Stimulated activated CD8-positive, alpha-beta memory T cell treated with anti-CD3 and anti-CD28 coated beads, Interleukin-4, amount 100 ng/mL, for 4 hours (primary cell): ENCODE results near the gene MAGIX.

ENCODE experiments used
- DNase-seq, 2 donors: peaks; one replicate each; pipeline ENCODE4 v3.0.0-alpha.2; 2020; ENCODE audit warnings: low read depth in 2 of 2, low spot score in 1 of 2

Gene MAGIX

DNA sequence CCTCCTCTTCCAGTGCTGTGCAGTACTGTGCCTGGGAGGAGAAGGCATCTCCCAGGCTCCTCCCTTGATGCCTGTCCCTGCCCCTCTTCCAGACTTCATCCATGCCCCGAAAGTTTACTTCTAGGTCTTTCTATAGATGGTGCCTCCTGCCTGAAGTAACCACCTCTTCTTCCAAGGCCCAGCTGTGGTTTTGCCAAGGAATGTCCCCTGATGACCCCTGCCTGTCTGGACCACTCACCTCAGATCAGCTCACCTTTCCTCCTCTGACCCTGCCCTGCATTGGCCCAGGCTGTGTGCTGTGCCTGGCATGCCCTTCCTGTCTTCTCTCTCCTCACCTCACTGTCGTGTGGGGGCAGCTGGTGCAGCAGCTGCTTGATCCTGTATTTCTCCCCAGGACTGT is 16.8 kb downstream of the MAGIX start:
- no peak for DNase-seq

DNA sequence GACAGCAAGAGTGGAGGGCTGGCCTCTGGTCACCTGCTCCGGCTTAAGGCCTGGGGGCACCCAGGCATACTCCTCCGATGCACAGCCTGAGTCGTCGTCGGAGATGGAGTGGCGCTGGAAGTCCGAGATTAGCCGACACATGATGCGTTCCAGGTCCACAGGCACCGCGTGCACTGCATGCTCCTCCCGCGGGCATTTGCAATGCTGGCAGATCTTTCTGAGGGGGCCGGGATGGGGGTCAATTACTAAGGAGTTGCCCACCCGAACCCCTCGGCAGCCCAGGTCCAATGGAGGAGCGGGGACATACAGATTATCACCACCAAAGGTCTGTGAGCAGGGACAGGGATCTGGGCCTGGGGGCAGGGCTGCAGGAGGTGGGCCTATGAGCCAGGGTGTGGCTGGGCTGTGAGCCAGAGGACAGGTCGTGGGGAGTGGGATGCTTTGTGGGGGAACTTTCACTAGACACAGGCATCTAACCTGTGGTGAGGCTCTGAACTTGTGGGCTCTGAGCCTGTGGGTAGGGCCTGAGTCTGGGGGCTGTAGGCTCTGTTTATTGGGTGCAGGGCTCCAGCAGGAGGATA is 21.2 kb downstream of the MAGIX start:
- no peak for DNase-seq

DNA sequence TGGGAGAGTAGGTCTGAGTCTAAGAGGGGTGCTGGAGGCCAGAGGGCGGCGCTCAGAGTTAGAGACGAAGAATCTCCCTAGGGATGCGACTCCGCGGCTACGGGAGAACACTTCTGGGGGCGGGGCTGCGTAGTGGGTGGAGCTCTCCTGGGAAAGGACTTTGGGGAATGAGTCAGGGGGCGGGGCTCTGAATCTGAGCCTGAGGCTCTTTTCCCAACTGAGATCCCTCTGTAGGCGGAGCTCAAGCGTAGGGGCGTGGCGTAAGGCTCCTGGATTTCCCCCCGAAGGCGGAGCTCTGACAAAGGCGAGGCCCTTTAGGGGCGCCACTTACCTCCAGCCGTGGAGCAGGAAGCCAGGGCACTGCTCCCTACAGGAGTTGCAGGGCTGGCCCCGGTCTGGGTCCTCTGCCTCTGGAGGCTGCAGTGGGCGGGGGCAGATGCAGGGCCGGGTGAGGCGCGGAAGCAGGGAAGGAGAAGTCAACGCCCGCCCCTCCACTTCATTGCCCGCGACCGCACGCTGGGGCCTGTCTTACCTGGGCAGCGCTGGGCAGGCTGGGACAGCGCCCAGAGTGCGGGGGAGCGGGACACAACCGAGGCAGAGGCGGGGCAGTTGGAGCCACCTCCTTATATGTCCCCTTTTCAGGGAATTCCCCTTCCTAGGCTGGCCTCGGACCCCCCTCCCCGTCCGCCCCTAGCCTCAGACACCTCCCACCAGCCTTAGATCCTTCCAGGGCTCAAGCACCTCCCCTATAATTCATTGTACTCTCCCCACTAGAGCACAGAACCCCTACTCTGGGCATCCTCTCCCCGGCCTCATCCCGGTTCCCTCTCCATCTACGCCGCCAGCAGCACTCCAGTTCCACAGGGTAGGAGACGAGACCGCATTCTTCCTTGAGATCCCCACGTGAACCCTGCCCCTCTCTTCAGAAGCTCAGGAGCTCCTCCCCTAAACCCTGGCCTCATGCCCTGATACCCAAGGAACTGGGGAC is 22.0 kb downstream of the MAGIX start:
- no peak for DNase-seq

DNA sequence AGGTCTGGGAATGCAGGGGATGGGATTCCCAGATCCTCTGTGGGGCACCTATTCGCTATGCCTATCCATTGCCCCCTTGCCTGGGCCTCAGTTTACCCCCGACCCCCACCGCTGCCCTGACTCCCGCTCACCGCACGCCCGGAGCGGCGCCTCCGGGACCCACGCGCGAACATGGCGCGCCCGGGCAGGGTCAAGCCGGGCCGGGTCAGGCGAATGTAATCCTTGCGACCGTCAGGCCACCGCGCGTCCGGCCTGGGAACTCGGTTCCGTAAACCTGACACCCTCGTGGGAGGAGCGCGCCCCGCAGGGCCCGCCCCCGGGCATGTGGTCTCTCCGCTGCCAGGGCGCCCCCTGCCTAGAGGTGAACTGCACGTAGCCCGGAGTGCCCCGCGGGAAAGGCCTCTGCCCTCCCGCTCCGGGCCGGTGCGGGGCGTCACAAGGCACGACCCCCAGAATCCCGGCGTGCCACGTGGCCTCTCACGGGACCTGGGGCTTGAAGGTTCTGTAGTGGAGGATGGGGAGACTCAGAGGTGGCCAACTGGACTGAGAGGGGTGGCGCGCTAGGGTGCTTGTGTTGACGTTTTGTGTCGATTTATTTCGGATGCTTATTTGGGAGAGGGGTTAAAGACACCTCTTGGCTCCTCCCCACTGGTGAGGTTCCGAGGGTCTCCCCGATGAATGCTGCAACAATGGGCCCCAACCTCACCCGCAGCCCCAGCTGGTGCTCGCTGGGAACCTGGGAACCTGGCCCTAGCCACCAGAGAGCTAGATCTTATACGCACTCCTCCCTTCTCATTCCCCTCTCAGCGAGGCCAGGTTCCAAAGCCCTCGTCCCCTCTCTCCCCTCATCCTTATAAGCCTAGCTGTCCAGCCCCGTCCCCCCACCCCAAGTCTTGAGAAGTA is 23.8 kb downstream of the MAGIX start, which contains the start of gene PRICKLE3:
Gene PRICKLE3 (minus strand): TSS at position 249 of the 903 bp plus-strand sequence. CDS start 76 bp downstream, at position 173.
- DNase-seq = peak; percentile 47 to 51

DNA sequence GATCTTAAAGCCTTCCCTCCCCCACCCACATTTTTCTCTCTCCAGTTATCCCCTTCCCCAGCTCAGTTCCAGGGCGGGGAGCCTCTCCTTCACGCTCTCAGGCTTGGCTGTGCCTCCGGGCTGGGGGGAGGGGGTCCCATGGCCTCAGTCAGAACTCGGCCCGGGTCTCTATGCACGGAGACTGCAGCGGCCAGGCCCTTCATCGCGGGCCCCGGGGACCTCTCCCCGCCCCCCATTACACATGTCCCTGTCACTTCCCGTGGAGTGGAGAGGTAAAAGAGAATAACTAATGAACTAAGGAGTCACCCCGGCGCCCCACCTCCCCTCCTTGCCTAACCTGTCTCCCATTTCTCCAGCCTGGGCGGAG is 24.5 kb downstream of the MAGIX start:
- no peak for DNase-seq

DNA sequence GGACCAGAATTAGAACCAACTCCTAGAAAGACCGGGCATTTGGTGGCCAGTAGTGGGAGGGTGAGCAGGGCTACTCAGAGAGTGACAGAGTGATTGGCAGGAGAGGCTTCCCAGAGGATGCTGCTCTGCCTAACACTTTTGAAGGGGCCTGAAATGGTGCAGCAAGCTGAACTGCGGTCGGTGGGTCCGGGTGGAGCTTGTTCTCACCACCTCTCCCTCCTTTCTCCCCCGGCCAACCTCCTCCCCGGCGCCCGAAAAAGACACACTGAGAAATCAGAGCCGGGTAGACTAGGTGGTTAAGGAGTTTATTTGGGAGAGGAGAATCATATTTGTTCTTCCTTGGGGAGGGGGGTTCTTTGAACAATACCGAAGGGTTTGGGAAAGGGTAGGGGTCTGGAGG is 25.0 kb downstream of the MAGIX start:
- DNase-seq = no peak

DNA sequence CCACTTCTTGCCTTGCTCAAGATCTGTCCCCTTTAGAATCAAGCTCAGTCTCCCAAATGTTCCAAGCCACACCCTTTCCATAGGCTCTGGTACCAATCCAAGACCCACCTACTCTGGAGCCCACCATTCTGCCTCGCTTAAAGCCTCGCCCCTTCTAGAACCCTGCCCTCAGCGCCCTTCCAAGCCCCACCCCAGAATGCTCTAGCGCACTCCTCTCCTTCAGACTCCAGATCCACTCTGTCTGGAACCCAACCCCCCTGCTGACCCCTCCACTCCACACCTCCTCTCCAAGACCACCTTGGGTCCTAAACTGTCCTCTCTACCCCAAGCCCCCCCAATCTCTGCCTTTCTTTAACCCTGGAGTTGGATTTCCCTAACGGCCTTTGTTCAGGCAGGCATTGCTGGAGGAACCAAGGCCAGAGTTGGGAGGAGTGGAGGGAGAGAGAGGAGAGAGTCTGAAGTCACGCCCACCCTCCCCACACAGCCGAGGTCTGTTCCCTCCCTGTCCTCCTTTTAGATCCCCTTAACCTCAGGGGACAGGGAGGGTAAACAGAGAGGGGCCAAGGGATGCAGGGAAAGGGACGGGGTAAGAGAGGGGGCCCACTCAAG is 26.0 kb downstream of the MAGIX start:
- DNase-seq = no peak

DNA sequence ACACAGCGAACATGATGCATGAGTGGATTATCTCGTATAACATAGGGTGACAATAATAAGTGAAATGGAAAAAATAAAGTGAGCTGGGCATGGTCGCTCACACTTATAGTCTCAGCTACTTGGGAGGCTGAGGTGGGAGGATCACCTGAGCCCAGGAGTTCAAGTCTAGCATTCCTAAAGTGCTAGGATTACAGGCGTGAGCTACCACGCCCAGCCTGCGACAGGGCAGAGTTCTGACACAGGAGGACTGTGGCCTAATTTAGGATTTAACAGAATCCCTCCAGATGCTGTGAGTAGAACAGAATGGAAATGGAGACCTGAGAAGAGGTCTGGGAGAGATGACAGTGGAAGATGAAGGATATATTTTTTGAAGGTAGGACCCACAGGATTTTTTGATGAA is 27.0 kb downstream of the MAGIX start:
- no peak for DNase-seq

DNA sequence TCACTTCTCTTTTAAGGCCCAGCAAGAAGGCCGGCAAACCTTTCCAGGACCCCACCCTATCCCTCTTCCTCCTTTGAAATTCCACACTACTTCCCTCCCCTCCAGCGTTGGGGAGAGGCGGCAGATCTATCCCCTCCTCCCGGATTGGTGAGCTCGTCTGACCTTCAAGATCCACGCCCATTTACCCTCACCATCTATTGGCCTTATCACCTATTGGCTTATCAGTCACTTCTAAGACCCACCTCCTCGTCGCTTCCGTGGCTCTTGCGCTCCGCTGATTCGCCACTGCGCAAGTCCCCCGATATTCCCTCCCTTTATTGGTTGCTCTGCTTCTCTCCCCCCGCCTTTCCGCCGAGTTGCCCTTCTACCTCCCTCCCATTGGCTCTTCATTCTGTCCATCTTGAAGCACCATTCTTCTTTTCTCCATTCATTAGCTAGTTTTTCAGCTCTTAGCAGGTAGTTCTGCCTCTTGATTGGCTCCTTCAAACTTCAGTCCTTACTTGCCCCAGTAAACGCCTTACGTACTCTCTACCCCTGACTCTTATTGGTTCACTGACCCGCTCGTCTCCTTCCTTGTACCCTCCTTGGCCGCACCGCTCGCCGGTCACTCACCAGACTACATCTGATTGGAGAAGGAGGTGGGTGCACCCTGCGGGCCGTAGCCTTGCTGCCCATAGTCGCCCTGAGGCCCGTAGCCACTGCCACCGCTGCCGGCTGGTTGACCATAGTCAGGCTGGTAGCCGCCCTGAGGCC is 28.4 kb downstream of the MAGIX start:
- DNase-seq = peak; percentile 42 to 75

DNA sequence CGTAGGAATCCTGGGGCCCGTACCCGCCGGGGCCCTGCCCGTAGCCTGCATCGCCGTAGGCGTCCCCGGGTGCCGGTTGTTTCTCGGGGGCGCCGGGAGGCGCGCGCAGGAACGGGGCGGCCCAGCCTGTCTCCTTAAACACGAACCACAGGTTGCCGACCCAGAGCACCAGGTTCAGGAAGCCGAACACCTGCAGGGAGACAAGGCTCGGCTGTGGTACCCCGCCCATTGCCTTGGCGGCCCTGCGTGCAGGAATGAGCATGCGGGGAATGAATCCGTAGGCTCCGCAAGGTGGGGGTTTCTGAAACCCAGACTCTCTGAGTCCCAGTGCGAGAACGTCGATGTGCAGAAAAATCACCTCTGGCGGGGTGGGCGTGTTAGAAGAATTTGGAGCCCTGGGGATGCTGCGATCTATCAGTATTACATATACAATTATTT is 29.0 kb downstream of the MAGIX start:
- DNase-seq = no peak

DNA sequence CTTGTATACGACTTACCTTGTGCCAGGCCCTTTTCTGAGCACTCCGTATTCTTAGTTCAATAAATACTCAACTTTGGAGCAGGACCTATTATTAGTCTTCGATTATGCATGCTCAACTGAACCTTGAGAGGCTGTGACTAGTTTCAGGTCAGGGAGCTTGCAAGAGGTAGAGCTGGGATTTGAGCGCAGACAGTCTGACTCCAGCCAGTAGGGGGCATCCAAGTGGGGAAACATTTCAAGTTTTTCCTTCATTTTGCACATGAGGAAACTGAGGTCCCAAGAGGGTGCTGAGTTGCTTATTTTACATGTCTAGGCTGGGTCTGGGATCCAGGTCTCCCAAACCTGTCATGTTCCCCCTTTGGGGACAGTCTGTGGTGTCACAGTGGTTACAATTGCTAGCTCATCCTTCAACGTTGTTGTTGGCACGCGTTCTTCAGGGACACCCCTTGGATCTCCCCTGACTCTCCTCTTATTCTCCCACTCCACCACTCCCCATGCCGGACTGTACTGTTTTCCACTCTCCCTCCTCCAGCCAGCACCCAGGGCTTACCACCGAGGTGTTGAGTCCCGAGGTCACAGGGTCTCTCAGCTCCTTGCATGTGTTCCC is 30.3 kb downstream of the MAGIX start:
- DNase-seq = no peak

DNA sequence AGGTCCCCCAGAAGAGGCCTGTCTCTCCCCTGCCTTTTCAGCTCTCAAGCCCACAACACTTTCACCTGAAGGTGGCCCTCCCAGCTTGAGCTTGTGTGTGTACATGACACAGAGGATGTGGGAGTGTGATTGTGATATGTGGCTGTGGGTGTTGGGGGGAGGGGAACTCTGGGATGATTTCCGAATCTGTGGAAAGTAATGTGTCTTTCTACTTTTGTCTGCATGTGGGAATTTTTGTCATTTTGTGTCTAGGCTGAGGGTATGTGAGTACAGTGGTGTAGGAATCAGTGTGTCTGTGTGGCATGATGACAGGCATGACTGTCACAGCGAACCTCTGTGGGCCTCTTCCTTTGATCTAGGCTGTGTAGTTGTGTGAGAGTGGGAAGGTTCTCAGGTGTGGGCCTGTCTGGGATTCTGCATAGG is 31.0 kb downstream of the MAGIX start:
- DNase-seq = no peak

DNA sequence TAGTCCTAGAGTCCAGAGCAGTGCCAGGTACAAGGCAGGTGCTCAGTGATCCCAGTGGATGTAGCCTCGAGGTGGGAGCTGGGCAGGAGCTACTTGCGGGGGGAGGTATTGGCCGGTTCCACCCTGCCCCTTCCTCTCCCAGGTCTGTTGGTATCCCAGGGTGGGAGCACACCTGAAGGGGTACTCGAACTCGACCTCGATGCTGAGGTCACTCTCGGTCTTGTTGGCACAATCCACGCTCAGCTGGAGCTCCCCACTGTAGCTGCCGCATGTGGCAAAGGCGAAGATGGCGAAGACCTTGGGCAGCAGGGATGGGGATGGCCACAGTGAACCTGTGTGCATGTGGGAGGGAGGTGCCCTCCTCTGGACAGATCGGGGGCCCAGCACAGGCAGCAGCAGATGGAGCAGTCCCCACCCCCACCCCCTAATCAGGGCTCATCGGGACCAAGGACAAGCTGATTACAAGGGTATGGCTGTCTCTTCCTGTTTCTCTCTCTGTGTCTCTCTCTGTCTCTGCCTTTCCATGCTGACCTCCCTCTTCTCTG is 35.1 kb downstream of the MAGIX start:
- no peak for DNase-seq

DNA sequence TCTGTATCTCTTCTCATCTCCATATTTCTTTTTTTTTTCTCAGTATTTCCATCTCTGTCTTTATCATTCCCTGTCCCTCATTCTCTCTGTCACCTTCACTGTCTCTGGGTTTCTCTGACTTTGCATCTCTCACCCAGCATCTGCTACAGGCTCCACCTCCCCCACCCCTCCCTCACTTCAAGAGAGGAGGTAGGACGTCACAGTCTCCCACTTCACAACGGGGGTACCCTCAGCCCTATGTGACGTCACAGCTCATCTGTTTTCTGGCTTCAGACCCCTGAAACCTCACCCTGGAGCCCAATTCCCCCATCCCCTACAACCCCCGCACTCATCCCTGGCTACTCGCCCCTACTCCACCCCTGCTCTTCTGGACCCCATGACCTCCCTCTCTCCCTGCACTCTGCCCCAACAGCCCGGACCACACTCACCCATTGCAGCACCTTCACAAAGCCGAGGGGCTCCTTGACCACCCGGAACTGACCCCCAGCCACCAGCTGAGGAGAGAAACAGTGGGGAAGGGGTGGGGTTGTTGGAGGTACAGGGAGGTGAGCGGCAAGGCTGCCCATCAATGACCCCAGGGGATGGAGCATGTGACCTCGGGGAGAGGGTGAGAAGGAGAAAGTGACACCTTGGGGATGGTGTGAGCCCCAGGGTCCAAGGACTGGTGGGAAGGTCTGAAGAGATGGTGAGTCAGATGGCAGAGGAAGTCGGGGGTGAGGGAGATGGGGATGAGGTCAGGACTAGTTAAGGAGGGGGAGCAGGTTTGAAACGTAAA is 36.2 kb downstream of the MAGIX start:
- no peak for DNase-seq

DNA sequence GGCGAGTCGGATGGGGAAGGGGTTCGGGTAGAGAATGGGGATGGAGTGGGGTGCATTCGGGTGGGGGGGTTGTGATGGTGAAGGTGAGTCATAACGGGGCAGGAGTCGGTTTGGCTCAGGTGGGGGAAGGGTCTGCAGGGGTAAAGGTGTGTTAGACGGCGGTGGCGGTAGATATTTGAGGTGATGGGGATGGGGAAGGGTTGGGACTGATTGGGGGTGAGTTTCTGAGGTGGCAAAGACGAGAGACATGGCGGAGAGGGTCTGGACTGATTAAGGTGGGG is 36.7 kb downstream of the MAGIX start:
- no peak for DNase-seq

DNA sequence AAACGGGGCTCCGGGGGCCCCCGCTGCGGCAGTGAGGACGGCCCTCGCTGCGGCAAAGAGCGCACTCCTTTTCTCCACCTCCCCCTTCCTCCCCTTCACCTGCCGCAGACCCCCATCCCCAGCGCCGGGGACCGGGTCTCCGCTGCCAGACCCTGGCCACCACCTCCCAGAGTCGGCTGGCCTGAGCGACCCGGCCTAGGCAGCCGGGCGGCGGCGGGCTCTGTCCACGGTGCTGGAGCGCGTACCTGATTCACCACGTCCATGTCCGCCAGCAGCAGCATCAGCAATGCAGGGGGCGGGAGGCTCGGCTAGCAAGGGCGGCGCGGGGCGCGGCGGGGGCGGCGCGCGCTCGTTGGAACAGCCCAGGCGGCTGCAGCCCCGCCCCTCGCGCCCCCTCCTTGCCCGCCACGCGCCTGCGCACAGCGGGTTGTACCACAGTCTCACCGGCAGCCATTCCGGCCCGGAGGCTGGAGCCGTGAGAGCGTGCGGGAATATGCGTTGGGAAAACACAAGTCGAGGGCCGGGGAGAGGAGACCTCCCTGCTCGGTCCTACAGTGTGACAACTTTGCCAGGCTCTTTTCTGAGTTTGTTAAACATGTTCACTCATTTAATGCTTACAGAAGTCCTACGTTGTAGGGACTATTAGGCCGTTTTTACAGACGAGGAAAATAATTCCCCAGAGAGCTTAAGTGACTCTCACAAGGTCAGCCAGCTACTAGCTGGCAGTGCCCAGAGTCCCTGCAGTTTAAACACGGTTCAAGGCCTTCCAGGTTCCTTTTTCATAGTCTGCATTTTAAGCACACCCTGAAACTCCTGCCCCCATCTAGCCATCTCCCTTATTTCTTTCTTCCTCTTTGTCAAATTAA is 37.6 kb downstream of the MAGIX start, which contains the start of gene SYP:
Gene SYP (minus strand): TSS at position 288 of the 866 bp plus-strand sequence. CDS start 7 bp downstream, at position 281.
- DNase-seq = peak; percentile 66 to 78

DNA sequence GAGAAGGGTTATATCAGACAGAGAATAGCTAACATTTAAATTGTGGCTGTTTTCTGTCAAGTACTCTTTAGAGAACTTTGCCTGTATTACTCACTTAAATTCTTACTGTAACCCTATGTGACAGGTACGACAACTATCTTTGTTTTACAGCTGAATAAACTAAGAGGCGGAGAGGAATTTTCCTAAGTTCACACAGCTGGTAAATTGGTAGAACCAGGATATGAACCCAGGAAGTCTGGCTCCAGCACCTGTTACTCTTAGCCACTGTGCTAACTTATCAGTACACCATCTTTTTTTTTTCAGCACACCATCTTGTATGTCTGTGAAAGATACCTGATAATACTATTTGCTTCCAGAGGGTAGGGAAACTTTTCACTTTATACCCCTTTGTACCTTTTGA is 39.5 kb downstream of the MAGIX start:
- no peak for DNase-seq

DNA sequence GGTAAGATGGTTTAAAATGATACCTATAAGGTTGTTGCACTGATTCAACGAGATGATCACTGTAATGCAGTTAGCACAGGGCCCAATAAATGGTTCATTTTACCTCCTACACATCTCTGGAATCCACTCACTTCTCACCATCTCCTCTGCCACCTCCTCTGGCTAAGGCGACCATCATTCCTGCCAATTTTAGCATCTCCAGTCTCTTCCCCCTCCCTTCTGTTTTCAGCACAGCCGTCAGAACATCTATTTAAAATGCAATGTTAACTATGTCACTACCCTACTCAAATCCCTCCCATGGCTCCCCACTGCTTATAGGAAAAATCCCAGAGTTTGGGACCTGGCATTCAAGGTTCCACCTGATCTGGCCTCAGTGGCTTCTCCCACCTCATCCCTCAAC is 41.0 kb downstream of the MAGIX start:
- no peak for DNase-seq
